ENCODE results near the gene HHATL. TPM values are rescaled to one million over a fixed set of nuclear protein-coding genes. Genes with fewer than 3 reads are reported as not detected.

The HHATL gene
- polyA plus RNA-seq, 1 experiment = not detected

DNA sequence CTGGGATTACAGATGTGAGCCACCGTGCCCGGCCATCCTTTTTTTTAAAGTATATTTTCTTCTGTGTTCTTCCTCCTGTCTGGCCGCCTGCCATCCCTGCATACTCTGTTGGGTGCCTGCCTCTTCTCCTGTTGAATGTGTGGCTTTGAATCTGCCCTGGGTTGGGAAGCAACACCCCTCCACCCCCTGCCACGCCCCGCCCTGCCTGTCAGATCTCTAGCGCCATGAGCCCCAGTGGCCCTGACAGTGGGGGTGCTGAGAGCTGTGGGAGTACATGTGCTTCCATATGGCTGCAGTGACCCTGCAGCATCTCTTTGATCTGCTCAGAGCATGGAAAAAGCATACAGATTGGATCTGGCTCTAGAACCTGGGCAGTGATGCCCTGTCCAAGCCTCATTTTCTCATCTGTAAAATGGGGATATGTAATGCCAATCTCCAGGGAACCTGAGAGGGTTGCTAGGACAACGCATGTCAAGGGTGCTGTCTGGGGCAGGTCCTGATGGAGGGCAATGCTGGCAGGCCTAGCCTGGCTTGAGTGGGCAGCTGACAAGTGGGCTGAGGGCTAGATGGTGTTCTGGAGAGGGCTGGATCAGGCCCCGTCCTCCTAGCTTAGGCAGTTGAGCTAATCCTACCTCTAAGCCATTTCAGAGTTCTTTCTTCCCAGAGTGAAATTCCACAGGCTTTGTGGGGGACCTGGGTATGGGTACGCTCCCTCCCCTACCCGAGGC, 46.6 kb upstream of the HHATL start:
- Histone ChIP-seq H3K36me3 (ENCODE audit: control insufficient read depth, insufficient read depth, low read length) (no peaks in the 10 kb centered on the region), H3K4me3 (ENCODE audit: low read depth, low read length) (no peak overlapping the region), H3K27me3 (ENCODE audit: control insufficient read depth, insufficient read depth, low read length) (peaks cover 4% of the 10 kb centered on the region; the same call in 1 of the 2 replicates)
- TF ChIP-seq, protein P1, sequence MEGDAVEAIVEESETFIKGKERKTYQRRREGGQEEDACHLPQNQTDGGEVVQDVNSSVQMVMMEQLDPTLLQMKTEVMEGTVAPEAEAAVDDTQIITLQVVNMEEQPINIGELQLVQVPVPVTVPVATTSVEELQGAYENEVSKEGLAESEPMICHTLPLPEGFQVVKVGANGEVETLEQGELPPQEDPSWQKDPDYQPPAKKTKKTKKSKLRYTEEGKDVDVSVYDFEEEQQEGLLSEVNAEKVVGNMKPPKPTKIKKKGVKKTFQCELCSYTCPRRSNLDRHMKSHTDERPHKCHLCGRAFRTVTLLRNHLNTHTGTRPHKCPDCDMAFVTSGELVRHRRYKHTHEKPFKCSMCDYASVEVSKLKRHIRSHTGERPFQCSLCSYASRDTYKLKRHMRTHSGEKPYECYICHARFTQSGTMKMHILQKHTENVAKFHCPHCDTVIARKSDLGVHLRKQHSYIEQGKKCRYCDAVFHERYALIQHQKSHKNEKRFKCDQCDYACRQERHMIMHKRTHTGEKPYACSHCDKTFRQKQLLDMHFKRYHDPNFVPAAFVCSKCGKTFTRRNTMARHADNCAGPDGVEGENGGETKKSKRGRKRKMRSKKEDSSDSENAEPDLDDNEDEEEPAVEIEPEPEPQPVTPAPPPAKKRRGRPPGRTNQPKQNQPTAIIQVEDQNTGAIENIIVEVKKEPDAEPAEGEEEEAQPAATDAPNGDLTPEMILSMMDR (IDR thresholded peaks at IDR 0.05; ENCODE audit: insufficient read depth, low read depth, low read length) = no peak
- CTCF ChIA-PET = interaction anchor here (0.9 to 1.3 kb wide), 6 partner anchors 9 to 168 kb away, joined by 3 to 5 read pairs (median 4); partner anchors contain the start of gene SEC22C
- POLR2A ChIA-PET = no interaction called here
- no peak for DNase-seq (ENCODE audit: low read depth)

DNA sequence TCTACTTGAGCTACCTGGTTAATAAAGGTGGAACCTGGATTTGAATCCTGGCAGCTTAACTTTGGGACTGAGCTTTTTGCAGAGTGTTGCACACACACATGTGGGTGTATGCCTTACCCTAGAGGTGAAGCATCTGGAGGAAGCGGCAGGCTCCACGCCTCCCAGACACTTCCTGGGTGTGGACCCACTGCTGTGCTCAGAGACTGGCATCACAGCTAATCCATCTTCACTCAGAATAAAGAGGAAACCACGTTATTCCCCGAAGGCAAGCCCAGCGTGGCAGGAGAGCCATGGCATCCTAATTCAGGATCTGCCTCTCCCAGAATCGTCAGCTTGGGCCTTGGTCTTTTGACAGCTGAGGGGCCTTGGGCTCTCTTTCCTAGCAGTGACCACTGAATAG, 45.0 kb upstream of the HHATL start:
- Histone ChIP-seq H3K4me3 (ENCODE audit: low read depth, low read length) (no peak overlapping the region), H3K36me3 (ENCODE audit: control insufficient read depth, insufficient read depth, low read length) (no peaks in the 10 kb centered on the region), H3K27me3 (ENCODE audit: control insufficient read depth, insufficient read depth, low read length) (no peaks in the 10 kb centered on the region)
- DNase-seq (ENCODE audit: low read depth) = no peak
- CTCF ChIA-PET = interaction anchor here (1.2 to 1.4 kb wide), 2 partner anchors 8 to 176 kb away, joined by 4 read pairs; no protein-coding TSS in a partner anchor
- POLR2A ChIA-PET = no interaction called here
- TF ChIP-seq, protein P1 (IDR thresholded peaks at IDR 0.05; ENCODE audit: insufficient read depth, low read depth, low read length) = no peak

DNA sequence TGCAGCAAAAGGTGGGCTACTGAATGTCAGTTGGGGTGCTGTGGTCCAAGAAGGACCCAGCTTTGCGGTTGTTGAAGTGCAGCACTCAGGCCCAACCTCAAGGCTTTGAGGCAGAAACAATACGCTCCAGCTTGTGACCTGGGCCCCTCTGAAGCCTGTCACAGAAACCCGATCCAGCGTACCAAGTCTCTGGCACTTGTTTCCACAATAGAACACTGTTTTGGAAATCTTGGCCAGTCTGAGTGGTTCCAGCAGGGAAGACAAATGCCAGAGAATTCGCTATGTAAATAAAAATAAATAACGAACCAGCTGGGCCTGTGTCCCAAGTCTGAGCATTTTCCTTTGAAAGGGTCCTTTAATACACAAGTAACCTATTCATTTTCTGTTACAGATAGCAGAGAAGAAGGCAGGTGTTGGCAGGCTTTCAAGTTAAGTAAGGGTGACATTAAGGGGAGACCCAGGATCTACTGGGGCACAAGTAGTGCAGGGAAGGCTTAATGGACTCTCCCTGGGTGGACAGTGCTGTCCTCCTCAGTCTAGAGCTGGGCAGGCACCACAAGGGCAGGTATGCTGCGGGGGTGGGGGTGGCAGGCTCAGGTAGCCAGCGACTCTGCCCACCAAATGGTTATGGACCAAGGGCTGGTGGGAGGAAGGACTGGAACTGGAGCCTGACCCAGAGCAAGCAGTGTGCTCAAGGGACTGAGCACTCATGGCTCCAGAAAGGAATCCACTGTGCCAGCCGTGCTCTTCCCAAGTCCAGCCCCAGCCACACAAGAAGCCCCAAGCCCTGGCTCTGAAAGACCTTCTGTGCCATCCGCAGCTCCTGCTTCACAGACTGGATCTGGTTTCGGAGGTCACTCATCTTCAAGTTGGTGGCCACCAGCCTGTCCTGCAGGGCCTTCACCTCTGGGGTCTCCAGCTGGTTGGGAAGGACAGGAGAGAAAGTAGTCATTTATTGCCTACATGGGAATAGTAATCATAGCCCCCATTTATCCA, 44.2 kb upstream of the HHATL start:
- peak; percentile 9 for DNase-seq (ENCODE audit: low read depth)
- ChIA-PET POLR2A (no interaction called here), CTCF (interaction anchor here (1.0 to 3.2 kb wide), 10 partner anchors 8 to 175 kb away, joined by 3 to 30 read pairs (median 4); partner anchors contain the start of gene ZBTB47)
- no peak overlapping the region for H3K4me3 ChIP-seq (ENCODE audit: low read depth, low read length)
- no peaks in the 10 kb centered on the region for H3K27me3 ChIP-seq (ENCODE audit: control insufficient read depth, insufficient read depth, low read length)
- H3K36me3 ChIP-seq (ENCODE audit: control insufficient read depth, insufficient read depth, low read length) = no peaks in the 10 kb centered on the region
- TF ChIP-seq, protein P1 (IDR thresholded peaks at IDR 0.05; ENCODE audit: insufficient read depth, low read depth, low read length) = no peak

DNA sequence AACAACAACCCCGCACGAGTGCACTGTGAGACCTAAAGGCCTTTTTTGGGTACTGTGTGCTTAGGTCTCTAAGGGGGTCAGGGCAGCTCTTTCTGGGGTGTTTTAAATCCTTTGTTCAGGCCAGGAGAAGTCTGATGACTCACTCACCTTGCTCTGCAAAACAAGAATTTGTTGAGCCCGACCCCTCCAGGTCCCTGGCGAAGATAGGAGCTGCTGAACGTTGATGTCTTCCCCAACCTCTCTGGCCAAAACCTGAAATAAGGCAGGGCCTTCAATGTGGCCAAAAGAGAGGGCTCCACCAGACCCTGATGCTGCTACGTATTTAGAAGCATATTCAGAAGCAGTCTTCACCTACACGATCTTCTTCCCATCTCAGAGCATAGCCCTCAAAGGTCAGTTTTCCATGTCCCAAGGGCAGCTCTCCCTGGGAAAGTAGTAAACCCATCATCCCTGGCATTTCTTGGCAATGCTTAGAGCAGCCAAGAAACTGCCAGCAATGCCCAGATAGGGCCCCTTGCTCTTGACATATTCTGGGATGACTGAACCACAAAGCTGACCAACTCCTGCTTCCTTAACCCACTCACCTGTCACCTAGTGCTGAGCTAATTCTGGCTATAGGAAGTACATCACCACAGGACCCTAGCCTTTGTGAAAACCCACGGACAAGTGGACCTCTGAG, 43.3 kb upstream of the HHATL start:
- Histone ChIP-seq H3K4me3 (ENCODE audit: low read depth, low read length) (no peak overlapping the region), H3K36me3 (ENCODE audit: control insufficient read depth, insufficient read depth, low read length) (no peaks in the 10 kb centered on the region), H3K27me3 (ENCODE audit: control insufficient read depth, insufficient read depth, low read length) (no peaks in the 10 kb centered on the region)
- DNase-seq (ENCODE audit: low read depth) = no peak
- ChIA-PET POLR2A (interaction anchor here (0.6 kb wide), 1 partner anchor 270 kb away, joined by 3 read pairs; no protein-coding TSS in a partner anchor), CTCF (interaction anchor here (0.6 to 3.2 kb wide), 16 partner anchors 9 to 174 kb away, joined by 3 to 30 read pairs (median 4); partner anchors contain the start of gene ZBTB47)
- TF ChIP-seq, protein P1 (IDR thresholded peaks at IDR 0.05; ENCODE audit: insufficient read depth, low read depth, low read length) = no peak

Data from BJ (cell line).